Mucosa of descending colon (tissue), 3 donors: ENCODE data around the gene TTYH2. TPM values are rescaled to one million over a fixed set of nuclear protein-coding genes. Genes with fewer than 3 reads are reported as not detected.

ENCODE experiments used
- ATAC-seq: fragments of 200-7000 bp; cut with Tn5 transposase; one replicate; pipeline ENCODE4 v1.9.1; 2020; ENCODE audit warnings: mild to moderate bottlenecking, moderate library complexity
- DNase-seq, 3 donors: peaks; one replicate each; pipeline ENCODE4 v3.0.0-alpha.2; 2020
- H3K36me3 ChIP-seq: fragments of 200-600 bp; one replicate; pipeline ENCODE4 v1.8.0; 2021; ENCODE audit warnings: low read depth, mild to moderate bottlenecking
- H3K4me1 ChIP-seq: fragments of 200-600 bp; one replicate; pipeline ENCODE4 v1.8.0; 2021; ENCODE audit warnings: low read depth, mild to moderate bottlenecking
- H3K4me3 ChIP-seq: fragments of 200-600 bp; one replicate; pipeline ENCODE4 v1.8.0; 2021; ENCODE audit warnings: mild to moderate bottlenecking
- H3K9me3 ChIP-seq: fragments of 200-600 bp; one replicate; pipeline ENCODE4 v1.8.0; 2021; ENCODE audit warnings: mild to moderate bottlenecking
- CTCF ChIP-seq: fragments of 200-600 bp; IDR thresholded peaks from one replicate; pipeline ENCODE4 v1.8.0; 2022; ENCODE audit warnings: antibody characterized with exemption, mild to moderate bottlenecking
- intact Hi-C, 2 donors: fragments of 100-400 bp; cut with DNase I in 1 of 2; cut with micrococcal nuclease in 1 of 2; formaldehyde crosslinking; loops; one replicate each; pipeline versions ENCODE4 v1.11.0 to v1.11.1; 2022; cut with DNase I, micrococcal nuclease
- total RNA-seq, 3 donors: library from RNA; stranded (reverse); fragmentation: NEBNext Ultra II Directional in 2 of 3; extraction: Animal tissue kit (Norgen Biotek cat#: 25700) in 2 of 3; gene quantifications; one replicate each; pipeline versions ENCODE4 v1.2.1 to v1.2.4, GENCODE V29; 2021 to 2023
- donor health status: DM: no; HTN: no; CAD: no; lungs with moderate emphysema.
- donor health status: DM: no; HTN: no; CAD: no.
- donor health status: DM: no; HTN: yes; CAD: no.

Gene TTYH2
- total RNA-seq, 3 donors from 2014 or later, result 2.5 to 9.1 (median 3.1) TPM

- peak; percentile 4 for ATAC-seq
- Histone ChIP-seq H3K36me3 (no peaks in the 10 kb centered on the region), H3K4me3 (no peak overlapping the region), H3K4me1 (peaks cover 17% of the 10 kb centered on the region), H3K9me3 (no peaks in the 10 kb centered on the region)
- peak in 1 of 3 donors; percentile 60 for DNase-seq
- TF ChIP-seq CTCF, result no peak
- intact Hi-C loops, result no loop called here
Observed at GRCh38 chr17:74213861-74214391, 555 bp downstream of the TTYH2 start.

- Histone ChIP-seq H3K4me3 (no peak overlapping the region), H3K9me3 (no peaks in the 10 kb centered on the region), H3K36me3 (no peaks in the 10 kb centered on the region), H3K4me1 (peaks cover 17% of the 10 kb centered on the region)
- DNase-seq (no peak), ATAC-seq (no peak)
- TF ChIP-seq CTCF, result no peak
- intact Hi-C loops, result no loop called here
Observed at GRCh38 chr17:74214484-74215341, 1.3 kb downstream of the TTYH2 start.

- no peak for DNase-seq
- Histone ChIP-seq H3K4me3 (no peak overlapping the region), H3K36me3 (no peaks in the 10 kb centered on the region), H3K9me3 (no peaks in the 10 kb centered on the region), H3K4me1 (peaks cover 17% of the 10 kb centered on the region)
- TF ChIP-seq CTCF, result no peak
- intact Hi-C loops, result no loop called here
- no peak for ATAC-seq
Observed at GRCh38 chr17:74215342-74215727, 2.0 kb downstream of the TTYH2 start.

- H3K9me3 ChIP-seq, result no peaks in the 10 kb centered on the region
- no peak for ATAC-seq
Observed at GRCh38 chr17:74216505-74216904, 3.1 kb downstream of the TTYH2 start.

GRCh38 chr17:74217037-74217730 lies 3.8 kb downstream of the TTYH2 start:
- DNase-seq, result no peak
- Histone ChIP-seq H3K4me3 (no peak overlapping the region), H3K9me3 (no peaks in the 10 kb centered on the region), H3K36me3 (no peaks in the 10 kb centered on the region), H3K4me1 (peaks cover 11% of the 10 kb centered on the region)
- intact Hi-C loops, result no loop called here
- TF ChIP-seq CTCF, result no peak
- no peak for ATAC-seq

More at GRCh38 chr17:74216505-74216904, 3.1 kb downstream of the TTYH2 start:
- no peak for TF ChIP-seq CTCF
- H3K4me3 ChIP-seq, result no peak overlapping the region
- peaks cover 16% of the 10 kb centered on the region for H3K4me1 ChIP-seq
- H3K36me3 ChIP-seq, result no peaks in the 10 kb centered on the region
- intact Hi-C loops, result no loop called here
- DNase-seq, result no peak
